ENCODE data around the gene ACKR2.

ACKR2 gene

DNA sequence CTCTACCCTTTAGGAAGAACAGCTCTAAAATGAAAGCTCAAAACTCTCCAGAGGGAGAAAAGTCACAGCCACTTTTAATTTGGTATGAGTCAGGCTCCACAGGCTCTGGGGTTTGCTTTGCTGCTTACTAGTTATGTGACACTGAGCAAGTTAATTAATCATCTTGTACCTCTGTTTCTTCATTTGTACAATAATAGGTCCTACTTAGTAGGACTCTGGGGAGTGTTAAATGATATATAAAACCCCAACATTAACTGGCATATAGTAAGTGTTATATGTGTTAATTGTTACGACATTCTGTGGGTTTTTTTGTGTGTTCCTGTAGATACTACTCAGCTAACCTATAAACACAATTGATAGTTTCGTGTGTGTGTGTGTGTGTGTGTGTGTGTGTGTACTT lies 6.6 kb downstream of the ACKR2 start:
- TF ChIP-seq, protein P1, sequence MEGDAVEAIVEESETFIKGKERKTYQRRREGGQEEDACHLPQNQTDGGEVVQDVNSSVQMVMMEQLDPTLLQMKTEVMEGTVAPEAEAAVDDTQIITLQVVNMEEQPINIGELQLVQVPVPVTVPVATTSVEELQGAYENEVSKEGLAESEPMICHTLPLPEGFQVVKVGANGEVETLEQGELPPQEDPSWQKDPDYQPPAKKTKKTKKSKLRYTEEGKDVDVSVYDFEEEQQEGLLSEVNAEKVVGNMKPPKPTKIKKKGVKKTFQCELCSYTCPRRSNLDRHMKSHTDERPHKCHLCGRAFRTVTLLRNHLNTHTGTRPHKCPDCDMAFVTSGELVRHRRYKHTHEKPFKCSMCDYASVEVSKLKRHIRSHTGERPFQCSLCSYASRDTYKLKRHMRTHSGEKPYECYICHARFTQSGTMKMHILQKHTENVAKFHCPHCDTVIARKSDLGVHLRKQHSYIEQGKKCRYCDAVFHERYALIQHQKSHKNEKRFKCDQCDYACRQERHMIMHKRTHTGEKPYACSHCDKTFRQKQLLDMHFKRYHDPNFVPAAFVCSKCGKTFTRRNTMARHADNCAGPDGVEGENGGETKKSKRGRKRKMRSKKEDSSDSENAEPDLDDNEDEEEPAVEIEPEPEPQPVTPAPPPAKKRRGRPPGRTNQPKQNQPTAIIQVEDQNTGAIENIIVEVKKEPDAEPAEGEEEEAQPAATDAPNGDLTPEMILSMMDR (IDR thresholded peaks at IDR 0.05; ENCODE audit: low read depth, low read length, missing control alignments): no peak
- no peak for DNase-seq (ENCODE audit: extremely low read depth, low read depth)
- no peak overlapping the region for H3K4me3 ChIP-seq (replicated peaks; ENCODE audit: low read depth, low read length)

DNA sequence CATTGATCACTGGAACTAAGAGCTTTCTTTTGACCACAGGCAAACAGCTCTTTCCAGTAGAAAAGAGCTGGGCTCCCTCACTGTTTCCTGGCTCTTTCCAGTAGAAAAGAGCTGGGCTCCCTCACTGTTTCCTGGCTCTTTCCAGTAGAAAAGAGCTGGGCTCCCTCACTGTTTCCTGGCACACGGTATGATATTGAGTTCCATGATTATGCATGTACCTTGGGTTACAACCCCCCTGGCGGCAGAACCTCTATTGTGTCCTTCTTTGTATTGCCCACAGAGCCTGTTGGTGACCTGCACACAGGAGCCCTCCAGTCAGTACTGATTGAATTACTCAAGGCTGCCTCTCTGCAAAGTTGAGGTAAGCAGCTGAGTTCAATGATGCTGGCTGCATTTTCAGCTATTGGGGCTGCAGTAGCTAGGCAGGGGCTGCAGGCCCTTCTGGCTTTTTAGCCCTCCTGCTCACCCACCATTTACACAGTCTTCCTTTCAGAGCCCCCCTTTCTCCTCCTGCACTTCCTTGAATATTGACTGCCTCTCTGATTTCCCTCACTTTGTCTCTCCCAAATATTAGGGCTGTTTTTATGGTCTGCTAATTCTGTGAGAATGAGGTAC lies 10.2 kb downstream of the ACKR2 start:
- DNase-seq (ENCODE audit: extremely low read depth, low read depth): no peak
- H3K4me3 ChIP-seq (replicated peaks; ENCODE audit: low read depth, low read length): no peak overlapping the region
- TF ChIP-seq, protein P1 (IDR thresholded peaks at IDR 0.05; ENCODE audit: low read depth, low read length, missing control alignments): no peak

DNA sequence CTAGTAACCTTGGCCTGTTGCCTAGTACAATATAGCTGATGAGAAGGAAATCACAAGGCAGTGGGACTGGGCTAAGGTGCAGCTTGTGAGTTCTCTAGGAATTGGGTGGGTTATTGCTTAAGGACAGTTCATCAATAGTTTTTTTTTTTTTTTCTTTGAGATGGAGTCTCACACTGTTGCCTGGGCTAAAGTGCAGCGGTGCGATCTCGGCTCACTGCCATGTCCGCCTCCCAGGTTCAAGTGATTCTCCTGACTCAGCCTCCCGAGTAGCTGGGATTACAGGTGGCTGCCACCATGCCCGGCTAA lies 11.5 kb downstream of the ACKR2 start:
- no peak overlapping the region for H3K4me3 ChIP-seq (replicated peaks; ENCODE audit: low read depth, low read length)
- TF ChIP-seq, protein P1 (IDR thresholded peaks at IDR 0.05; ENCODE audit: low read depth, low read length, missing control alignments): no peak
- DNase-seq (ENCODE audit: extremely low read depth, low read depth): no peak

DNA sequence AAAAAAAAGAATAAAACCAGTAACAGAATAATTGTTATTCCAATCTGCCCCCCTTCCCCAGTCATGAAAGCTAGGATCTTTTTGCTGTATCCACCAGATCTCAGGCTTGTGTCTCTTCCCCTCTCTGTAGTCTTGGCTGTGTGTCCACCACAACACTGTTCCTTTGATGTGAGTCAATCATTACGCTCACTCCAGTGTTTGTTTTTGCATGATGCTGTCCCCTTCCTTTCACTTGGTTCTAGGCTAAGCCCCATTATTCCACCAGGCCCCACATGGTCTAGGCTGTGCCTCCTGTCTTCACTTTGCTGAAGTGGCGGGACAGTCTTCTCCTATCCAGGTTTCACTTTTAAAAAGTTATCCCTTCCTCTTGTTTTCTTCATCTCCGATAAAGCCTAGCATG lies 13.6 kb downstream of the ACKR2 start:
- TF ChIP-seq, protein P1 (IDR thresholded peaks at IDR 0.05; ENCODE audit: low read depth, low read length, missing control alignments): no peak
- no peak for DNase-seq (ENCODE audit: extremely low read depth, low read depth)
- H3K4me3 ChIP-seq (replicated peaks; ENCODE audit: low read depth, low read length): no peak overlapping the region

DNA sequence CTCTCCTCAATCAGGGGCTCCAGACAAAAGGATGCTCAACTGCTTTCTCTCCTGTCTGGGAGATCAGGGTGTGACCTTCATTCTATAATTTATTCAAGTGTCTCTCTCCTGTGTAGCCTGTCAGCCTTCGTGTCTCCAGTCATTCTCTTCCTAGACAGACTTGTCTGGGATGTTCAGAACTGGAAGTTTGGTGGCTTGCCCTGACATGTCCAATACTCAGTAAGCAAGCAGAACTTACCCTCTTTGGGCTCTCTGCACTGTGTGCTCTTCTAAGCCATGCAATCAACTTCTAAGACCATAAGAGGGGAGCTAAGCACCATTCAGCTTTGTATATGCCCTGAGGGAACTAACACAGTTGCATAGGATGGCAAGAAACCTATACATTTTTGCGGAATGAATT lies 14.1 kb downstream of the ACKR2 start:
- TF ChIP-seq, protein P1 (IDR thresholded peaks at IDR 0.05; ENCODE audit: low read depth, low read length, missing control alignments): no peak
- no peak overlapping the region for H3K4me3 ChIP-seq (replicated peaks; ENCODE audit: low read depth, low read length)
- no peak for DNase-seq (ENCODE audit: extremely low read depth, low read depth)

DNA sequence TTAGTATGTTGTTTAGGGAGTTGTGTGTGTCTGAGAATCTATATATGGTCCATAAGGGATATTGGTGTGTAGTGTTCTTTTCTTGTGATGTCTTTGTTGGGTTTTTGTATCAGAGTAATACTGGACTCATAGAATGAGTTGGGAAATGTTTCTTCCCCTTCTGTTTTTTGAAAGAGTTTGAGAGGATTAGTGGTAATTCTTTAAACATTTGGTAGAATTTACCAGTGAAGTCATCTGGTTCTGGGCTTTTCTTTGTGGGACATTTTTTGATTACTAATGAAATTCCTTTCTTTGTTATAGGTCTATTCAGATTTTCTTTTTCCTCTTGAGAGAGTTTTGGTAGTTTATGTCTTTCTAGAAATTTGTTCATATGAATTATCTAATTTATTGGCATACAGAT lies 16.9 kb downstream of the ACKR2 start:
- TF ChIP-seq, protein P1 (IDR thresholded peaks at IDR 0.05; ENCODE audit: low read depth, low read length, missing control alignments): no peak
- DNase-seq (ENCODE audit: extremely low read depth, low read depth): no peak

DNA sequence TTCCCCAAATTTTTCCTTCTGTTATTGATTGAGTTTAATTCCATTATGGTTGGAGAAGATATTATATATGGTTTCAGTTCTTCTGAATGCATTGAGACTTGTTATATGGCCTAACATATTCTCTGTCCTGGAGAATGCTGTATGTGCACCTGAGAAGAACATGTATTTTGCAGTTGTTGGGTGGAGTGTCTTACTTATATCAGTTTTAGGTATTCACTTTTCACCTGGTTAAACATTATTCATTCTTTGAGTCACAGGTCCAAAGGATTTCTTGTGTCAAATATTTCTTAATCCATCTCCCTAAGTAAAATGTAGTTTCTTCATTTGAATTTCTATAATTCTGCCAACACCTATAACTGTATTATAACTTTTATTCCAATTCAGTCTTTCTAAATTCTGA lies 17.8 kb downstream of the ACKR2 start:
- DNase-seq (ENCODE audit: extremely low read depth, low read depth): no peak
- TF ChIP-seq, protein P1 (IDR thresholded peaks at IDR 0.05; ENCODE audit: low read depth, low read length, missing control alignments): no peak
- no peak overlapping the region for H3K4me3 ChIP-seq (replicated peaks; ENCODE audit: low read depth, low read length)

More for the DNA sequence above, 16.9 kb downstream of the ACKR2 start:
- no peak overlapping the region for H3K4me3 ChIP-seq (replicated peaks; ENCODE audit: low read depth, low read length)

All from HFF-Myc (cell line).